ENCODE measurements around the gene CPPED1. TPM values are rescaled to one million over a fixed set of nuclear protein-coding genes. Genes with fewer than 3 reads are reported as not detected.
"Not testable (repeated sequence)": the region's sequence is repeated elsewhere in the genome, so short reads cannot be mapped to it uniquely, and the experiment has no call there.

The CPPED1 gene
- total RNA-seq, 1 donor from 2014 or later, result 21.4 TPM

- DNase-seq (ENCODE audit: low spot score), result no peak
Observed at GRCh38 chr16:12802048-12802447, 1.6 kb downstream of the CPPED1 start.

DNA sequence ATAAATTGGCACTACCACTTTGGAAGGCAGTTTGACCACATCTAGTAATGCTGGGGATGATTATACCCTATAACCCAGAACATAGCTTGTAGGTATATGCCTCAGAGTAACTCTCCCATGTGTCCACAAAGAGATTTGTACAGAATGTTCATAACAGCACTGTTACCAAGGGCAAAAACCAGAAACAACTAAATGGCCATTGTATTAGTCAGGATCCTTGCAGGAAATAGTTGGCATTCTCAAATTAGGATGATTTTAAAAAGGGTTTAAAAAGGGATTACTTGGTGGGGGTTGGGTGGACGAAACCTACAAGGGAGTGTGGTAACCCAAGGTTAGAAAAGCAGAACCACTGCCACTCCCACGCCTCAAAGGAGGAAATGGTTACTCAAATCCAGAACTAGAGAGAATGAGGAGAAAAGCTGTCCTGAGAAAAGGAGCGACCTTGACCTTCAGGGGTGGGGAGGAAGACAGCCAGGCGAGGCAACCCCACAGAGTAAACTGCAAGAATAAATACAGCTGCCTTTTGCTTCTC is 2.1 kb downstream of the CPPED1 start:
- DNase-seq (ENCODE audit: low spot score), result no peak

DNA sequence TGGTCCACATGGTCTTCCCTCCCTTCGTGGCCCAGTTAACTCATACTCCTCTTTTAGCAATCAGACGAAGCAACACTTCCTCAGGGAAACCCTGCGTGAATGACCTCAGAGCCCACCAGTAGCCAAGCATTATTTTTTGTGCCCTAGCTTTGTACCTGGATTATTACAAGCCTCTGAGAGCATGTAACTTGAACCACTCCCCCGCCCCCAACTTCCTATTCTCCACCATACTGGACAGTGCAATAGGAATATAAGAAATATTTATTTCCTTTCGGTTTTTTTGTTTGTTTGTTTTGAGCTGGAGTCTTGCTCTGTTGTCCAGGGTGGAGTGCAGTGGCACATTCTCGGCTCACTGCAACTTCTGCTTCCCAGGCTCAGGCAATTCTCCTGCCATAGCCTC is 2.9 kb downstream of the CPPED1 start:
- no peak for DNase-seq (ENCODE audit: low spot score)

DNA sequence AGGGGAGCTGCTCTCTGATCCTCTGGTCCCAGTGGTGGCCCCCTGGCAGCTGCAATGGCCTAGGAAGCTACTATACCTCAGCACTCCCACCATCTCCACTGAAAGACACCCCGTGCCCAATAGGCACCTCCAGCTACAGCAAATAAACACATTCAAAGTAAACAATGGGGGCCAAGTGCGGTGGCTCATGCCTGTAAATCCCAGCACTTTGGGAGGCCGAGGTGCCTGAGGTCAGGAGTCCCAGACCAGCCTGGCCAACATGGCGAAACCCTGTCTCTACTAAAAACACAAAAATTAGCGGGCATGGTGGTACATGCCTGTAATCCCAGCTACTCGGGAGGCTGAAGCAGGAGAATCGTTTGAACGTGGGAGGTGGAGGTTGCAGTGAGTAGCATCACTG is 3.7 kb downstream of the CPPED1 start:
- DNase-seq (ENCODE audit: low spot score), result not testable (repeated sequence)

GRCh38 chr16:12798846-12799245 is 4.8 kb downstream of the CPPED1 start:
- no peak for DNase-seq (ENCODE audit: low spot score)

DNA sequence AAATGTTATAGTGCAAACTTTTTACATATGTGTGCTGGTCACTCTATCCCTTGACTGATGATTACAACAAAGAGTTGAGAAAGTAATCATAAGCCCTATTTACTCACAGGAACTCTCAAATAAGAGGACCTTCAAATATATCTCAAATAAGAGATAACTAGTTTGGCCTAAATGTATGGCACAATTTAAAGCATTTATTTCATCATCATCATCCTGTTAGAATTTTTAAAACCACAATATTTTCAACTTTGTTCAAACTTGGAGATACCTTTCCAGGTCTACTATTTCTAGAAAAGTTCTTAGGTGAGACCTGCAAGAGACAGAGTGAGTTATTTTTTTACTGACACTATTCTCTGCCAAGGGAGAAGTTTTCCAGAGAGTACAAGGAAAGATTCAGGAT is 5.5 kb downstream of the CPPED1 start:
- no peak for DNase-seq (ENCODE audit: low spot score)

DNA sequence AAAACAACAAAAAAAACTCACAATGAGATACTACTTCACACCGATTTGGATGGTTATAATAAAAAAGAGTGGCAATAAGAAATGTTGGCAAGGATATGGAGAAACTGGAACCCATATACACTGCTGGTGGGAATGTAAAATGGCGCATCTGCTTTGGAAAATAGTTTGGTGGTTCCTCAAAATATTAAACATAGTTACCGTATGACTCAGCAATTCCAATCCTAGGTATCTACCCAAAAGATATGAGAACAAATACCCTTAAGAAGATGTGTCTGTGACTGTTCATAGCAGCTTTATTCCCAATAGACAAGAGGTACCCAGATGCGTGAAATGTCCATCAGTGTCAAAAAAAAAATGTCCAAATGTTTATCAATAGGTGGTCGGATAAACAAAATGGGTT is 7.2 kb downstream of the CPPED1 start:
- no peak for DNase-seq (ENCODE audit: low spot score)

DNA sequence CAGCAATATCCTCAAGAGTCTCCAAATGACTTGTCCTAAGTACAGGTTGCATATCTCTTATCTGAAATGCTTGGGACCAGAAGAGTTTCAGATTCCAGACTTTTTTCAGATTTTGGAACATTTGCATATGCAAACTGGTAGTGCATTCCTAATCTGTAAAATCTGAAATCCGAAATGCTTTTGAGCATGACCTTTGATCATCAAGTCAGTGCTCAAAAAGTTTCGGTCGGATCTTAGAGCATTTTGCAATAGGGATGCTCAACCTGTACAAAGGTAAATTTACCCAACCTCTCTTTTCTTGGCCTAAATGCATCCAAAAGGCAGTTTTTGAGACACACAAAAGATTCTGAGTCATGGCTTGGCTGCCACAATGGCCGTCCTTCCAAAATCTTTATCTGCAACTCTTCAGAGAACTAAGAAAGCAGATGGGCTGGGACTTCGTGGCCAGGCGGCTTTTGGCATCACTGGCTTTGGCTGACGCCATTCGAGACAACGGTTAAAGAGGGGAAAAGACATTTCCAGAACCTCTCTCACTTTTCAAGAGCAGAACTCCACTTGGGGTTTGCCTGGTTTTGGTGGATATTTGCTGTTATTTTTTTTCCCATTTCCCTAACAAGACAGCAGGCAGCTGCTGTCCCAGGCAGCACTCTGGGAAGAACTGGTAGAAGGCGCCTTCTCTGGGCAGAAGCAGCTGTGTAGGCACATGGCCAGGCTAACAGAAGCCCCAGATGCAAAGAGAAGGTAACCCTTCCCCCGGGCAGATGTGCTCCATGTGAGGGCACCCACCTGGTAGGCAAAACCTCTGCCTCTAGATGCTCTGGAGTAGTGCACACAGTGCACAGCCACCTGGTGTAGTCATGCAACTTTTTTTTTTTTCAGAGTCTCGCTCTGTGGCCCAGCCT is 8.9 kb downstream of the CPPED1 start:
- DNase-seq (ENCODE audit: low spot score), result no peak

DNA sequence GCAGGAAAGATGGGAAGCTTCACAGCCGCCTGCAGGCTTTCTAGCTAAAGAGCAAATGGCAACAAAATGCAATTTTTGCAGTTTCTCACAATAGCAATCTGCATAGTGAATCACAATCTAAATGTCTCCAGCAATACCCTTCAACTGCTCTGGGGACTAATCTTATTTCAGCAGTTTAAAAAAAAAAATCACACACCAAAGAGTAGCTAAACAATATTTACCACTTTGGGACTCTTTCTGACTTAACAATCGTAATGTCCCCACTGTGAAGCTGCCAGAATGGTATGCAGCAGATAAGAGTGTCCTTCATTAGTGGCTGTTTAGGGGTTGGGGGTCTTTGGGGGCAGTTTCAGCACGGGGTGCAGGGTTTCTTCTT is 9.8 kb downstream of the CPPED1 start:
- no peak for DNase-seq (ENCODE audit: low spot score)

DNA sequence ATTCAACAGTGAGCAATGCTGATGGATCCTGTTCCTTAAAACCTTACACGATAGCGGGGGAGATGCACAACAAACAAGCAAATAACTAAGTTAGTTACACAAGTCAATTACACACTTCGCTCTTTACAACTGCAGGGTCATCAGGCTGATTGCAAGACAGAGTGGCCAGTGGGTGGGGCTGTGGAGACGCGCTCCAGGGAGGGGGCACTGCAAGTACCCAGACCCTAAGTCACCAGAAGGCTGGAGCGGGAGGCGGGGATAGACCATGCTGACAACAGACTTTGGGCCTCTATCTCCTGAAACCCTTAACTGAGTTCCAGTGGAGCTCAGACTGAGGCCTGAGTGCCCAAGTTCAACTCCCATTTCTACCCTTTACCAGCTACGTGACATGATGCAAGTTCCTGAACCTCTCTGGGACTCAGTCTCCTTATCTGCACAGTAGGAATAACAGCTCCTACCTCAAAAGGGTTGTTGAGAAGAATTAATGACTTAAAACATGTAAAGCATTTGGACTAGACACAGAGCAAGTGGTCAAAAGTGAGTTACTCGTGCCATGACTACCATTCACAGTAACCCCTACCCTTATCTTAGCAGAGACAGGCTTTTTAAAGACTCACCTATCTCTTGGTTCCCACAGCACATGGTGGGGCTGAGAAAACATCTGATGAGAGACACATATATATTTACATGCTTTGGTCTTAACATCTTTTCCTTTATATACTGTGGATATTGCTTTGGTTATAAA is 10.4 kb downstream of the CPPED1 start:
- no peak for DNase-seq (ENCODE audit: low spot score)

GRCh38 chr16:12792528-12792927 is 11.2 kb downstream of the CPPED1 start:
- DNase-seq (ENCODE audit: low spot score), result not testable (repeated sequence)

DNA sequence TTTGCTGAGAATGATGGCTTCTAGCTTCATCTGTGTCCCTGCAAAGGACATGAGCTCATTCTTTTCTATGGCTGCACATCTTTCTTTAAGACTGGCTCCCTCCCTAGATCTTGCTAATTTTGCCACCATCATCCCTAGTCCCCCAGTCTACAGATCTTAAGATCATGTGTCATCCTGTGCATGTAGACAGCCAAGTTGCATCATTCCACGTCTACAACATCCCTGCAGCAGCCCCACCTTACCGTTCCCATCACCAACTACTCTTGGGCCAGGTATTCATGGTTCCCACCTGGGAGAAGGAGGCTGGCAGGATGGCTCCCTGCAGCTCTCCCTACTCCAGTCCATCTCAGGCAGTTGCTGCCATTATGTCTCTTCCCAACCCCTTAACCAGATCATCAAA is 12.3 kb downstream of the CPPED1 start:
- DNase-seq (ENCODE audit: low spot score), result no peak

DNA sequence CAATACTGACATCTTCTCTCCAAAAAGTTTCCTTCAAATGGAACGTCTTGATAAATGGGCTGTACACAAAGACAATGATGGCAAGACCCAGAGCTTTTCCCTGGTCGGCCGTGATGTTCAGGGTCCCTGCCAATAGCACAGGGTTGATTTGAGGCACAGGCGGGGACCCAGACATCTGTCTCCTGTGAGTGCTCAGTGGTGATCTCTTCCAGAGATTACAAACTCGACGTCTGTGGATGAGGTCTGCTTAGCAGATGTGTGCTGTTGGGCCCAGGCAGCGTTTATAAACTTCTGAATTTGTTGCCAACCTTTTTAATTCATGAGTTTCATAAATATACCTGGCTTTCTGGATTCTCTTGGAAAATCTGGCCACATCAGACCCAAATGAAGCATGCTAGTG is 14.9 kb downstream of the CPPED1 start:
- DNase-seq (ENCODE audit: low spot score), result no peak

DNA sequence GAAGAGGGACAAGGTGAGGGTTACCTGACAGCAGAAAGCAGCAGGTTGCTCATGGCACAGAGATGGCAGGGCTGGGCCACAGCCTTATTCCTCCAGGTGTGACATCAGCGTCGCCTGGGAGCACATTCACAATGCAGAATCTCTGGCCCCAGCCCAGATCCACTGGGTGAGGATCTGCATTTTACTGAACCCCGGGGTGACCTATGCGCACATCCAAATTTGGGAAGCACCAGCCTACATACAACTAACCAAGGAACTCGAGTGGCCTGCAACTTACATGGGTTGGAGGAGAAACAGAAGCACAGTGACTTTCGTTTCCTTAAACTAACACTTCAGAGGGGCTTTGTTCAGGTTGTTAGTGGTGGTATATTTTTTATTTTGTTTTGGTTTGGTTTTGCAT is 17.6 kb downstream of the CPPED1 start:
- DNase-seq (ENCODE audit: low spot score), result no peak

DNA sequence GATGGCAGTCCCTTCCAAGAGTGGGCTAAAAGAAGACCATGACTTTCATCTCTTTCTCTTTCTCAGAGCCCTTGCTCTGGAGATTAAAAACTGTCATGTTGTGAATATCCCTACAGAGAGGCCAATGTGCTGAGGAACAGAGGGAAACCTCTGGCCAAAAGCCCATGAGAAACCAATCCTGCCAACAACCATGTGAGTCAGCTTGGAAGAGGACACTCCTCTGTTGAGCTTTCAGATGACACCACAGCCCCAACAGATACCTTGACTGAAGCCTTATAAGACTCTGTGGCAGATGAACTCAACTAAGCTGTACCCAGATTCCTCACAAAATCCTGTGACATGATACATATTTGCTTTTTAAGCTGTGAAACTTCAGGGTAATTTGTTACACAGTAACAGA is 19.6 kb downstream of the CPPED1 start:
- DNase-seq (ENCODE audit: low spot score), result no peak

DNA sequence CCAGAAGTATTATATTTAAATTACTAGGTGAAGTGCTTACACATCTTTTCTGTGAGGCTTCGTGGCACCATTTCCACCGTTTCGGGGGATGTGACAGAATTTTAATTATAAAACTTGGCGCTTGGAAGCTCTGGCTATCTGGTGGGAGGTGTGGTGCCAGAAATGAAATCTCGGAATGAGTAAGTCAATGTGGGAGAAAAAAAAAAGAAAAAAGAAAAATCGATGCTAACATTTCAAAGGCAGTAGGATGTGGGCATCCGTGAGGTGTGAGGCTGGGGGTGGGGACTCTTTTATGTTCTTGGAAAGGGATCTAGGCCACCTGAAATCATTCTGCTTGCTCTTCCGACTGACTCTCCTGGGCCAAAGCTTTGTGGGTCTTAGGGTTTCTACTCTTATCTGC is 21.9 kb downstream of the CPPED1 start:
- DNase-seq (ENCODE audit: low spot score), result no peak

- DNase-seq (ENCODE audit: low spot score), result no peak
Observed at GRCh38 chr16:12780467-12780866, 23.2 kb downstream of the CPPED1 start.

- no peak for DNase-seq (ENCODE audit: low spot score)
Observed at GRCh38 chr16:12778726-12779125, 25.0 kb downstream of the CPPED1 start.

- no peak for DNase-seq (ENCODE audit: low spot score)
Observed at GRCh38 chr16:12775656-12776236, 27.9 kb downstream of the CPPED1 start.

- DNase-seq (ENCODE audit: low spot score), result no peak
Observed at GRCh38 chr16:12773221-12773620, 30.5 kb downstream of the CPPED1 start.

DNA sequence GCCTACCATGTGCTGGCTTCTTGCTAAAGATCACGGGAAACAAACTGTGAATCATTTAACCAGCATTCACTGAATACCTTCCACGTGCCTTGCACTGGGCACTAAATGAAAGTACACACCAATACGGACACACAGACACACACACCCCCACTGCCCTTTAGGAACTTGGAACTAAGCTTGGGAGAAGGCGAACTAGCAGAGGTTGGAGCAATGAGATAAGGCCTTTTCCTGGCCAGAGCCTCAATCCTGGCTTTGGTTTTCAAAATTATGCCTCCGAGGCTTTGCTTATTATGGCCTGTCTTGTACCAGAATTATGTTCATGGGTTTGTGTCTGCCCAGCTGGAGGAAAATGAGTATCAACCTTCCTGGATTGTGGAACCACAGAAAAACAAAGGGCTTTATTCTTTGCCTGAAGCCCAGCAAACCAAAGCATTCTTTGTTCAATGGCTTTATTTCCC is 32.3 kb downstream of the CPPED1 start:
- no peak for DNase-seq (ENCODE audit: low spot score)

- DNase-seq (ENCODE audit: low spot score), result no peak
Observed at GRCh38 chr16:12769525-12769924, 34.2 kb downstream of the CPPED1 start.

Data from ureter (tissue), 1 donor.